GM23338 (cell line): ENCODE results near the gene HOXB5. TPM values are rescaled to one million over a fixed set of nuclear protein-coding genes. Genes with fewer than 3 reads are reported as not detected.

ENCODE experiments used
- ATAC-seq: fragments of 200-7000 bp; cut with Tn5 transposase; 3 replicates; pipeline ENCODE4 v1.9.1; 2020
- DNase-seq: peaks from one replicate; pipeline ENCODE4 v3.0.0-alpha.2; 2015; ENCODE audit warnings: low spot score
- H2AFZ ChIP-seq: fragments of 200-600 bp; sonication (generic); 2 replicates; pipeline ENCODE4 v1.8.0; 2016; ENCODE audit warnings: antibody characterized with exemption, mild to moderate bottlenecking, moderate library complexity
- H3F3A ChIP-seq: fragments of 200-600 bp; sonication (generic); replicated peaks from 2 replicates; pipeline ENCODE4 v1.8.0; 2017; ENCODE audit warnings: antibody characterized with exemption, mixed run types, low read depth
- H3K27ac ChIP-seq: fragments of 200-600 bp; sonication (generic); 2 replicates; pipeline ENCODE4 v1.6.1; 2016; ENCODE audit warnings: low read depth
- H3K27me3 ChIP-seq: fragments of 200-600 bp; sonication (generic); 2 replicates; pipeline ENCODE4 v1.8.0; 2016; ENCODE audit warnings: mild to moderate bottlenecking, mixed run types, moderate library complexity; ENCODE audit not compliant: insufficient read depth
- H3K36me3 ChIP-seq: fragments of 200-600 bp; sonication (generic); 2 replicates; pipeline ENCODE4 v1.8.0; 2016; ENCODE audit warnings: mild to moderate bottlenecking; ENCODE audit not compliant: insufficient read depth
- H3K4me1 ChIP-seq: fragments of 200-600 bp; sonication (generic); 2 replicates; pipeline ENCODE4 v1.8.0; 2016; ENCODE audit warnings: mild to moderate bottlenecking, moderate library complexity; ENCODE audit not compliant: insufficient read depth
- H3K4me2 ChIP-seq: fragments of 200-600 bp; sonication (generic); 2 replicates; pipeline ENCODE4 v1.7.1; 2017; ENCODE audit warnings: mixed run types
- H3K4me3 ChIP-seq: fragments of 200-600 bp; sonication (generic); 2 replicates; pipeline ENCODE4 v1.6.1; 2016; ENCODE audit warnings: mixed run types
- H3K79me2 ChIP-seq: fragments of 200-600 bp; sonication (generic); replicated peaks from 2 replicates; pipeline ENCODE4 v1.8.0; 2017; ENCODE audit warnings: mild to moderate bottlenecking; ENCODE audit not compliant: insufficient read depth
- H3K9me2 ChIP-seq: fragments of 200-600 bp; sonication (generic); 2 replicates; pipeline ENCODE4 v1.8.0; 2017; ENCODE audit not compliant: insufficient read depth
- H4K20me1 ChIP-seq: fragments of 200-600 bp; sonication (generic); replicated peaks from 2 replicates; pipeline ENCODE4 v1.8.0; 2017; ENCODE audit warnings: mild to moderate bottlenecking; ENCODE audit not compliant: insufficient read depth
- H3K27ac Mint-ChIP-seq: 2 replicates; pipeline ENCODE4 v1.8.0; 2020; ENCODE audit warnings: inconsistent platforms, mild to moderate bottlenecking, moderate library complexity, mixed read lengths
- H3K27me3 Mint-ChIP-seq: 3 replicates; pipeline ENCODE4 v1.8.0; 2022; ENCODE audit warnings: low read depth, mild to moderate bottlenecking, moderate library complexity, mixed read lengths, inconsistent platforms; ENCODE audit not compliant: insufficient read depth, poor library complexity
- H3K36me3 Mint-ChIP-seq: 3 replicates; pipeline ENCODE4 v1.8.0; 2021; ENCODE audit warnings: low read depth, mild to moderate bottlenecking, inconsistent platforms, moderate library complexity, mixed read lengths
- H3K4me1 Mint-ChIP-seq: 3 replicates; pipeline ENCODE4 v1.8.0; 2020; ENCODE audit warnings: mild to moderate bottlenecking, inconsistent platforms, mixed read lengths
- H3K4me3 Mint-ChIP-seq: 3 replicates; pipeline ENCODE4 v1.8.0; 2021; ENCODE audit warnings: moderate library complexity, mild to moderate bottlenecking, inconsistent platforms, mixed read lengths
- H3K9me3 Mint-ChIP-seq: 3 replicates; pipeline ENCODE4 v1.8.0; 2020; ENCODE audit warnings: moderate library complexity, mild to moderate bottlenecking, inconsistent platforms, mixed read lengths
- CREB1 ChIP-seq: fragments of 250-450 bp; sonication (Bioruptor Pico); IDR thresholded peaks from 2 replicates; pipeline ENCODE4 v1.5.0; 2020; ENCODE audit warnings: low read depth, mild to moderate bottlenecking, moderate library complexity
- CTCF ChIP-seq, 2 experiments: fragments of 200-600 bp in 1 of 2; sonication (generic) in 1 of 2; conservative IDR thresholded peaks; 2 replicates each; pipeline versions ENCODE4 v1.5.1 to v1.6.1; 2016 to 2017; ENCODE audit warnings: antibody characterized with exemption in 2 of 2, low read depth in 2 of 2, mild to moderate bottlenecking in 2 of 2, moderate library complexity in 1 of 2
- ETS1 ChIP-seq: IDR thresholded peaks from 2 replicates; pipeline ENCODE4 v1.6.1; 2016; ENCODE audit warnings: antibody characterized with exemption
- EZH2 ChIP-seq: fragments of 200-600 bp; sonication (generic); IDR thresholded peaks from one replicate; pipeline ENCODE4 v1.8.0; 2017; ENCODE audit warnings: antibody characterized with exemption, mild to moderate bottlenecking, low read depth; ENCODE audit not compliant: unreplicated experiment
- JUNB ChIP-seq: IDR thresholded peaks from one replicate; pipeline ENCODE4 v1.6.1; 2016; ENCODE audit warnings: antibody characterized with exemption; ENCODE audit not compliant: unreplicated experiment
- POLR2AphosphoS5 ChIP-seq: IDR thresholded peaks from 2 replicates; pipeline ENCODE4 v1.6.1; 2016; ENCODE audit warnings: antibody characterized with exemption, low read depth
- REST ChIP-seq: IDR thresholded peaks from one replicate; pipeline ENCODE4 v1.6.1; 2018; ENCODE audit warnings: antibody characterized with exemption; ENCODE audit not compliant: unreplicated experiment
- ZNF114 ChIP-seq: fragments of 250-450 bp; sonication (Bioruptor Pico); IDR thresholded peaks from 2 replicates; pipeline ENCODE4 v1.5.0; 2020; ENCODE audit warnings: mild to moderate bottlenecking, moderate library complexity
- polyA plus RNA-seq: library from polyadenylated mRNA; unstranded; fragments of >200 nt; fragmentation: Nextera tagmentation; extraction: Ambion mirVana; gene quantifications from 2 replicates; pipeline ENCODE4 v1.2.1, GENCODE V29; 2016
- total RNA-seq: library from RNA; depleted of rRNA; stranded (reverse); fragments of >200 nt; shearing (Covaris generic); gene quantifications from 2 replicates; pipeline ENCODE4 v1.2.3, GENCODE V29; 2014

The HOXB5 gene
- total and polyA plus RNA-seq, 2 experiments from 2014 or later = not detected

GRCh38 chr17:48570325-48571023 is 23.1 kb downstream of the HOXB5 start:
- no peaks in the 10 kb centered on the region for H3K36me3 ChIP-seq
- H3K4me2 ChIP-seq = peak overlapping the region; percentile 33
- Mint-ChIP-seq H3K27ac (no peak overlapping the region), H3K36me3 (no peaks in the 10 kb centered on the region), H3K4me1 (peaks cover 23% of the 10 kb centered on the region), H3K27me3 (no peaks in the 10 kb centered on the region), H3K9me3 (no peaks in the 10 kb centered on the region; the same call in 2 of the 3 replicates), H3K4me3 (no peak overlapping the region; the same call in 2 of the 3 replicates)
- TF ChIP-seq POLR2AphosphoS5 = no peak
- TF ChIP-seq ZNF114 (CRISPR knock-in tag) = no peak
- TF ChIP-seq CREB1 (CRISPR knock-in tag) = no peak
- TF ChIP-seq CTCF (conservative IDR thresholded peaks at IDR 0.05; ENCODE audit: low read depth in 2 of 2) = no peak
- TF ChIP-seq REST = no peak
- no peak for TF ChIP-seq ETS1
- no peak for TF ChIP-seq JUNB
- peak; percentile 60 for TF ChIP-seq EZH2
- H3K4me3 ChIP-seq = no peak overlapping the region
- no peaks in the 10 kb centered on the region for H3K79me2 ChIP-seq
- H2AFZ ChIP-seq = no peak overlapping the region
- no peak for DNase-seq
- no peaks in the 10 kb centered on the region for H3K9me2 ChIP-seq
- peaks cover 79% of the 10 kb centered on the region for H4K20me1 ChIP-seq
- H3K4me1 ChIP-seq = peaks cover 78% of the 10 kb centered on the region
- ATAC-seq = peak; percentile 32
- peaks cover 76% of the 10 kb centered on the region for H3F3A ChIP-seq
- H3K27me3 ChIP-seq = peaks cover 100% of the 10 kb centered on the region
- no peak overlapping the region for H3K27ac ChIP-seq
